Gastroesophageal sphincter (tissue), 3 donors: ENCODE measurements around the gene FAM163B.

Experiments
- CTCF ChIP-seq, 4 experiments: fragments of 200-600 bp in 2 of 4; fragments of 450-650 bp in 2 of 4; sonication (generic) in 1 of 4; IDR thresholded peaks; one replicate each; pipeline ENCODE4 v1.5.1; 2017 to 2019; ENCODE audit warnings: antibody characterized with exemption in 4 of 4, mild to moderate bottlenecking in 2 of 4, moderate library complexity in 2 of 4
- POLR2AphosphoS5 ChIP-seq: sonication (generic); formaldehyde crosslinking; IDR thresholded peaks from one replicate; pipeline ENCODE4 v1.6.1; 2017; ENCODE audit warnings: antibody characterized with exemption

- no peak for TF ChIP-seq CTCF (IDR thresholded peaks at IDR 0.05)
- TF ChIP-seq POLR2AphosphoS5: no peak
Observed at GRCh38 chr9:133578524-133579441, 30.4 kb downstream of the FAM163B start.
